GM15510 (cell line): Measurements from ENCODE around the gene KRT3.

Experiments used
- POLR2A ChIP-seq: IDR thresholded peaks from 3 replicates; pipeline ENCODE4 v1.6.1; 2011; ENCODE audit warnings: borderline replicate concordance; ENCODE audit not compliant: insufficient read length; ENCODE audit errors: extremely low read depth

Gene KRT3

GRCh38 chr12:52821071-52821730 lies 25.3 kb upstream of the KRT3 start:
- no peak for TF ChIP-seq POLR2A

DNA sequence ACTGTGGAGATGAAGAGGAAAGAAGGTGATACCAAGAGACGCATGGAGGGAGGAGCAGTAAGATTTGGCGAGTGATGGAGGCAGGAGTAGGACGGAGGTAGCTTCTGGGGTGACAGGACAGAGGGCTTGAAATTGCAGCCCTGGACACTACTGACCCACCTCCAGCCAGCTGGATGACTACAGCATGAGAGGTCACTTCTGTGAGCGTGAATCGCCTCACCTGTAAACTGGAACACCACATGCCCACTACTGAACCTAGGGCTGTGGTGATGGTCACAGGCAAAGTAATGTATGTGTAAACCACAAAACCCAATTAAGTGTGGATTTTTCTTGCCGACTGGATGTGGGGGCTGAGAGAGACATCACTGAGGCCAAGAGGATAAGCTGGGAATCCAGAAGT lies 24.6 kb upstream of the KRT3 start:
- TF ChIP-seq POLR2A, result no peak

DNA sequence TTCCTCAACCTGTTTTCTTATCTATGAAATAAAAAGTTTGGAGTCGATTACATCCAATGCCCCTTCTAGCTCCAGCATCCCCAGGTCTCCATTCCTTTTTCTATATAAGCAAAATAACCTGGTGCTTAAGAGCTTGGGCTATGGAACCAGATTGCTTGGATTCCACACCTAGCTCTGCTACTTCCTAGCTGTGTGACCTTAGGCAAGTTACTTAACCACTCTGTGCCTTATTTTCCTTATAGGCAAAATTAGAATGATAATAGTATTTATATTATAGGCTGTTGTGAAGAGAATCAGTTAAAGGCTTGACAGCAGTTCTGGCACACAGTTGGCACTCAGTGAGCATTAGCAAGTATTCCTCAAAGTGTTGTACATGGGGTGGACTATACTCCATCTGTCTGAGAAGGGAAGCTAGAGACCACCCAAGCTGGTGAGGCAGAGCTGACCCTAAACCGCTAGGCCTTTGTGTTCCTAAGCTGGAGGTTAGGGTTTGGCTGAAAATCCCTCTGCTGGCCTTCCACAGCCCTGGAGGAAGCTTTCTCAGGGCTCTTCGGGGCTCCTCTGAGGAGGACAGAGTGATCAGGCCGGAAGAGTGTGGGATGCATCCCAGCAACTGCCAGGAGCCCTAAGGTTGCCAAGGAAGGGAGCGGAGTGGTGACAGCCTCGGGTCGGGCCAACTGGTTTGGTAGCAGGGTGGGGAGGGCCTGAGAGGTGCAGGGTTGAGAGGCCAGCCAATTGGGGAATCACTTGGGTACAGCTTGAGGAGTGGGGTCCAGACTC lies 24.0 kb upstream of the KRT3 start:
- no peak for TF ChIP-seq POLR2A

DNA sequence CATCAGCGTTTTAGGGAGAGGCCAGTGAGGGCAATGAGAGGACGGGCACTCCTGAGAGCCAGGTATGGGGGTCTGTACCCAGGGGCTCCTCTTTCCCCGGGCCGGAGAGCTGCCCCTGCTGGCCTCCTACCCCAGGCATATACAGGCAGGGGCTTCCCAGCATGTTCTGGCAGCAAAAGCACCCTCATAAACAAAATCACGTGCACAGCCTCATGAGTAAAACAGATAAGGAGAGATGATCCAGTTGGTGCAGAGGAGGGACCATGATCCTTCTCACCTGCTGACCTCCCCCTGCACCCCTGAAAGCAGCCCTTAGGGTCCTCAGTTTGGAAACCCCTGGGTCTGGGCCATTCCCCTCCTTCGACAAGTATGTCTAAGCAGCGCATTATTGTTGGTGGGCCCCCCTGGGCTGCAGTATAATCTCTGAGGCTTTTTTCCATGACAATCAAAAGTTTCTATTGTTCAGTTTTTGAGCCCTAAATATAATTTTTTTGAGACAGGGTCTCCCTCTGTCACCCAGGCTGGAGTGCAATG lies 23.0 kb upstream of the KRT3 start:
- no peak for TF ChIP-seq POLR2A

- TF ChIP-seq POLR2A, result no peak
Observed at GRCh38 chr12:52818388-52818787, 22.5 kb upstream of the KRT3 start.

GRCh38 chr12:52817699-52818238 lies 21.9 kb upstream of the KRT3 start:
- no peak for TF ChIP-seq POLR2A

GRCh38 chr12:52817003-52817698 lies 21.2 kb upstream of the KRT3 start:
- TF ChIP-seq POLR2A, result no peak

DNA sequence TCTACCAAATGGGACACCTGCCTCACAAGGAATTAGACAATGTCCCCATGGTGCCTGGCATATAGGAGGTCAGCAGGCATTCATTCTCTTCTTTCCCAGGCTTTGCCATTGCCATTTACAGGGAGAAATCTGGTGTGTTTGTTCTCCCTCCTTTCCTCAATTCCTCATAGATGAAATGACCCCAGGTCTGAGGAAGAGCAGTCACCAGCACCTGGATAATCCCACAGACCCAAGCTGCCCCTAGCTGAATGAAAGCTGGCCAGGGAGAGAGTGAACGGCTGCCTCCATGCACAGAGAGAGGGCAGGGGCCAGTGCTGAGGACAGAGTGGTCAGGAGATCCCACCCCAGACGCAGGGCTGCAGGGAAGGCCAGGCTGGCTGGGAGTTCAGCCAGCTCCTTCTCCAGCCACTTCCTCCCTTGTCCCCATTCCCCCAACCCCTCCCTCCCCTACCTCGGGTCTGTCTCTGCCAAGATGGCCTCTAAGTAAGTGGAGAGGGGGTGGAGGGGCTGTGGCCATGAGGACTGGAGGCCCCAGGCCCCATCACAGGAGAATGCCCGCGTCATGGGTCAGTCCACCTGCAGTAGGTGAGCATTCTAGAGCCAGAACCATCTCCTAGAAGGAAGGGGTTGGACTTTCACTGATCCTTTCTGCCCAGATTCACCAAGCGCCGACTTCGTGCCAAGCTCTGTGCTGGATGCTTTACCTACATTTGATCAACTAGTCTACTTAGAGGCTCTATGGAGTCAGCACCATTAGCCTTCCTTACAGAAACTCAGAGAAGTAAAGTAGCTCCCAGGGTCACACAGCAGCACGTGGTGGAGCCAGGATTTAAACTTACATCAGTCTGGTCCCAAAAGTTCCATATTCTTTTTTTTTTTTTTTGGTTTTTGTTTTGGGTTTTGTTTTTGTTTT lies 20.0 kb upstream of the KRT3 start:
- no peak for TF ChIP-seq POLR2A

DNA sequence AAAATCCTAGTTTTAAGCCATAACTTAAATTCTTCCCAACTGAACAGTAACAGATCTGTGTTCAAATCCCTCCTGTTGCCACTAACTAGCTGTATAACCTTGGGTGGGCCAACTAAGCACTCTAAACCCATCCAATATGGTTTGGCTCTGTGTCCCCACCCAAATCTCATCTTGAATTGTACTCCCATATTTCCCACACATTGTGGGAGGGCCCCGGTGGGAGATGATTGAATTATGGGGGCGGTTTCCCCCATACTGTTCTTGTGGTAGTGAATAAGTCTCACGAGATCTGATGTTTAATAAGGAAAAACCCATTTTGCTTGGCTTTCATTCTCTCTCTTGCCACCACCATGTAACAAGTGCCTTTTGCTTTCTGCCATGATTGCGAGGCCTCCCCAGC lies 19.2 kb upstream of the KRT3 start:
- TF ChIP-seq POLR2A, result no peak

DNA sequence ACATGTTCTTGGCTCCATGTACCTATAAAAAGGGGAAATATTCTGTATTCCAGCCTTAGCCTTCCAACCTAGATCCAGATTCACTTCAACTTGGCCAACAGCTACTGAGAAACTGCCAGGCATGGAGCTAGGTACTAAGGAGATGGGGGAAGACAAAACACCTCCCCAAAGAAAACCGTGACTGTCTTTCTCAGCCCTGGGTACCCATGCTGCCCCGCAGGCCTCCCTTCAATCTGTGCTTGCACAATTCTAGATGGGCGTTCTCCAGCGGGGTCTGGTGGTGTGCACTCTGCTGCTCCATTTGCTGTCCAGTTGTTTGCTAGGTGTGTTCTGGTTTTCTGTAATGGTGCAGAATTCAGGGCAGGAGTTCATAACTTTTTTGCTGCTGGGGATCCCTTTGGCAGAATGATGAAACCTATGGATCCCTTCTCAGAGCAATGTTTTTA lies 18.8 kb upstream of the KRT3 start:
- no peak for TF ChIP-seq POLR2A

DNA sequence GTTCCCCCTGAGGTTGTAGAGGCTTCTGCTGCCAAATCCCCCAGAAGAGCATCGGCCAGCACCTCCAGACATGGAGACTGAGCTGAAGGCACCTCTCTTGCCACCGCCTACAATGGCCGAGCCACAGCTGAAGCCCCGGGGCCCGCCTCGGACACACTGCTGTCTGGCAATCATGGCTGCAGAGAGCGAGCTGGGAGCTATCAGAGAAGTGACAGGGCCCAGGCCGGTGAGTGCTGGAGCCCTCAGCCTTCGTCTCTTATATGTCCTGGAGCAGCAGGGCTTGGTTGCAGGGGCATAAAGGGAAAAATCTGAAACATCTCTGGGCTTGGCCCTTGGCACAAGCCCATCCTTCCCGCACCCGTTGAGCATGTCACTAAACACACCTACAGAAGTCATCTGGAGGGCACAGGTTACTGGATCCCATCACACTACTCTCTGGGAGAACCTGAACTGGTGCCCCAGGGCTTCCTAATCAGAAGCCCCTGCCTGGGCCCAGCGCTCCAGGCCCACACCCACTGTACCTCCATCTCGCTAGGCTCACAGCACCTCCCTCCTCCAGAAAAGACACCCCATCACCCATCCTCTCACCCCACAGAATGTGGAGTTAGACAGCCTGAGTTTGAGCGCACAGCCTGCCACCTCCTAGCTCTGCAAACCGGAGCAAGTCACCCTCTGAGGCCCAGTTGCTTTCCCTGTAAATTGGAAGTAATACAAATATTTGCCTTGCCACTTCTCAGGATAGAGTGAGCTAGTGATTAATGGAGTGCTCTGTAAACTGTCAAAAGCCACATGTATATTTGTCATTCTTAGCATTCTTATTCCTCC lies 18.2 kb upstream of the KRT3 start, which contains the start of gene KRT4:
KRT4 (minus strand) TSS at position 232 of the 825 bp plus-strand sequence; CDS start at position 174, 58 bp downstream.
- no peak for TF ChIP-seq POLR2A

GRCh38 chr12:52813203-52813819 lies 17.4 kb upstream of the KRT3 start:
- TF ChIP-seq POLR2A, result no peak

DNA sequence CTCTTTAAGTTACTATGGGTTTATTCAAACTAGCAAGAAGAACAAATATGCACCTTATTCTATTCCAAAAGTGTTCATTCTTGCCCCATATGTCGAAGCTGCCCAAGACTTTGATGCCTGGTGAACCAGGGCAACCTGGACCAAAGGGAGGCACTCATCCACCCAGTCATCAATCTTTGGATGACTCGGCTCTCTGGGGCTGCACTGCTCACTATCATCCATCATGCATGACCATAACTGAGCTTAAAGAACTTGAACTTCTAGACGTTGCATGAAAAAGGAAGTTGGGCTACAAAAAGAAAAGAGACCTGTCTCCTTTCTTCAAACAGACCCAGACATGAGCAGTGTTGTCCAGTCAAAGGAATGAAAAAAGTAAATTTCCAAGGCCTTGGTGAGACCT lies 16.8 kb upstream of the KRT3 start:
- no peak for TF ChIP-seq POLR2A
